Lung (tissue), 16 donors: Measurements from ENCODE around the gene UCP1. TPM values are rescaled to one million over a fixed set of nuclear protein-coding genes. Genes with fewer than 3 reads are reported as not detected.
A peak's percentile ranks its signal among the peaks of the same experiment; 100 is the strongest.

Source experiments
- ATAC-seq: fragments of 200-7000 bp; cut with Tn5 transposase; one replicate; pipeline ENCODE4 v1.9.1; 2020; ENCODE audit warnings: moderate number of reproducible peaks; ENCODE audit not compliant: insufficient read depth, low FRiP score
- DNase-seq, 3 donors: peaks; one replicate each; pipeline ENCODE4 v3.0.0-alpha.2; 2013 to 2017
- H3K27ac ChIP-seq, 2 donors: one replicate each; pipeline ENCODE4 v1.5.1; 2013; ENCODE audit warnings: mild to moderate bottlenecking in 2 of 2, moderate library complexity in 2 of 2, control low read depth in 1 of 2, inconsistent platforms in 1 of 2, low read depth in 1 of 2, low read length in 1 of 2
- H3K27me3 ChIP-seq, 3 donors: one replicate each; pipeline ENCODE4 v1.5.1; 2013; ENCODE audit warnings: low read length in 2 of 3; ENCODE audit not compliant: control insufficient read depth in 3 of 3, insufficient read depth in 3 of 3
- H3K36me3 ChIP-seq, 4 donors: one replicate each; pipeline ENCODE4 v1.5.1; 2013; ENCODE audit warnings: low read length in 4 of 4, mild to moderate bottlenecking in 1 of 4, moderate library complexity in 1 of 4; ENCODE audit not compliant: control insufficient read depth in 4 of 4, insufficient read depth in 4 of 4
- H3K4me1 ChIP-seq, 5 donors: one replicate each; pipeline ENCODE4 v1.5.1; 2013; ENCODE audit warnings: low read length in 5 of 5, mild to moderate bottlenecking in 2 of 5, moderate library complexity in 1 of 5; ENCODE audit not compliant: control insufficient read depth in 5 of 5, insufficient read depth in 5 of 5
- H3K4me3 ChIP-seq: one replicate; pipeline ENCODE4 v1.5.1; 2013; ENCODE audit warnings: mild to moderate bottlenecking, control low read depth, moderate library complexity
- H3K9ac ChIP-seq, 2 donors: one replicate each; pipeline ENCODE4 v1.5.1; 2013; ENCODE audit warnings: low read length in 2 of 2, control low read depth in 1 of 2; ENCODE audit not compliant: insufficient read depth in 1 of 2
- H3K9me3 ChIP-seq, 4 donors: one replicate each; pipeline ENCODE4 v1.5.1; 2013; ENCODE audit warnings: low read length in 3 of 4, mild to moderate bottlenecking in 1 of 4, moderate library complexity in 1 of 4; ENCODE audit not compliant: control insufficient read depth in 4 of 4, insufficient read depth in 3 of 4
- WGBS, 2 donors: extraction: QIAGEN DNeasy Blood & Tissue Kit; methylation state at CpG; one replicate each; pipeline ENCODE4 v1.1.7; 2013; 5-methylcytosine and 5-hydroxymethylcytosine counted together
- long read RNA-seq, 5 donors: transcript quantifications; one replicate each; lab custom pipeline, GENCODE V29; 2026
- polyA plus RNA-seq, 2 donors: library from polyadenylated mRNA; stranded (reverse); fragments of 200-250 nt; gene quantifications; one replicate each; pipeline ENCODE4 v1.2.1, GENCODE V29; 2013
- total RNA-seq, 2 donors: library from RNA; depleted of rRNA in 1 of 2; stranded (reverse); fragments of >200 nt in 1 of 2; gene quantifications; one replicate each; pipeline ENCODE4 v1.2.1, GENCODE V29; 2014 to 2021
- TF ChIP-seq, protein P1 (sequence below): IDR thresholded peaks from 2 replicates; pipeline ENCODE4 v1.5.1; 2012; ENCODE audit warnings: mild to moderate bottlenecking; ENCODE audit errors: control extremely low read depth, extremely low read depth
- donor health status: control.
- donor health status: control.
- donor health status: Bipolar disorder and iron deficiency.
- donor health status: healthy.
- donor health status: DM: yes; HTN: yes; CAD: no.

UCP1 gene, protein sequence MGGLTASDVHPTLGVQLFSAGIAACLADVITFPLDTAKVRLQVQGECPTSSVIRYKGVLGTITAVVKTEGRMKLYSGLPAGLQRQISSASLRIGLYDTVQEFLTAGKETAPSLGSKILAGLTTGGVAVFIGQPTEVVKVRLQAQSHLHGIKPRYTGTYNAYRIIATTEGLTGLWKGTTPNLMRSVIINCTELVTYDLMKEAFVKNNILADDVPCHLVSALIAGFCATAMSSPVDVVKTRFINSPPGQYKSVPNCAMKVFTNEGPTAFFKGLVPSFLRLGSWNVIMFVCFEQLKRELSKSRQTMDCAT
- total RNA-seq (under 1 TPM; 0.34 to 0.40 TPM), polyA plus RNA-seq (under 1 TPM in 1 of 2 donors, not detected in 1; 0.03 TPM)
- long read RNA-seq, donor 1, result 0 reads
- long read RNA-seq, donor 2, result 0 reads
- long read RNA-seq, donor 3, result 0 reads
- long read RNA-seq, donor 4, result 0 reads
- long read RNA-seq, donor 5, result 0 reads

DNA sequence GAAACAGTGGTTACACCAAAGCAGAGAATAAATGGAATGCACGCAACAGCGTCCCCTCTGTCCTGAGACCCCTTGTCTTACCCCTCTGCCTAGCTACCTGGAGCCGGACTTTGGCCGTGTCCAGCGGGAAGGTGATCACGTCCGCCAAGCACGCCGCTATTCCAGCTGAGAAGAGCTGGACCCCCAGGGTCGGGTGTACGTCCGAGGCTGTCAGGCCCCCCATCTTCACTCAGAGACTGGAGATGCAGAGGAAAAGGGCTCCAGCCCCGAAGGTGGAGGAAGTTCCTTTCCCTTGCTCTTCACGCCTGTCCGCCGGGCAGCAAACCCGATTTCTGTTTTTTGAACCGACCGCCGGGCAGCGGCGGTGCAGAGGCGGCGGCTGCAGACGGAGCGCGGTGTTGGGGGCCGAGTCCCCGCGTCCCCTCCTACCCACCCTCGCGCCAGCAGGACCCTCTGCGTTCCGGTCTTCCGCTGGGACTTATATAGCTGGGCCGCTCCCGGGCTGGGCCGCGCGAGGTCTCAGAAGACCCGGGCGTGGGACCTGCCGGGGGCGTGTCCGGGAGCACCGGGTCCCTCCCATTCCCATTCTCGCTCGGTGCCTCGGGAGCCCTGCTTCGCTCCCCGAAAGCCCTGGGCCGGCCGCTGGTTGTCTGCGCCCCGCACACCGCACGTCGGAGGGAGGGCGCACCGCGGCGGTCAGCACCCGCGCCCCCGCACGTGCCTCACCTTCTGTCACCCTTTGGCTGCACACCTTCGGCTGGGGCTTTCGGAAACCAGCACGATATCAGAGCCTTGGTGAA lies at the start of gene UCP1:
TSS of gene UCP1 (minus strand) at position 455 of the 800 bp plus-strand sequence. CDS start at position 223, 232 bp downstream.
- whole genome bisulfite sequencing, 2 donors, result 3% methylated on average over 61 to 69 of the region's 69 CpGs
- peaks cover 5 to 58% (median 56%) of the 10 kb centered on the region in 3 donors for H3K27me3 ChIP-seq
- peaks cover 0 to 14% (median 11%) of the 10 kb centered on the region in 5 donors for H3K4me1 ChIP-seq

DNA sequence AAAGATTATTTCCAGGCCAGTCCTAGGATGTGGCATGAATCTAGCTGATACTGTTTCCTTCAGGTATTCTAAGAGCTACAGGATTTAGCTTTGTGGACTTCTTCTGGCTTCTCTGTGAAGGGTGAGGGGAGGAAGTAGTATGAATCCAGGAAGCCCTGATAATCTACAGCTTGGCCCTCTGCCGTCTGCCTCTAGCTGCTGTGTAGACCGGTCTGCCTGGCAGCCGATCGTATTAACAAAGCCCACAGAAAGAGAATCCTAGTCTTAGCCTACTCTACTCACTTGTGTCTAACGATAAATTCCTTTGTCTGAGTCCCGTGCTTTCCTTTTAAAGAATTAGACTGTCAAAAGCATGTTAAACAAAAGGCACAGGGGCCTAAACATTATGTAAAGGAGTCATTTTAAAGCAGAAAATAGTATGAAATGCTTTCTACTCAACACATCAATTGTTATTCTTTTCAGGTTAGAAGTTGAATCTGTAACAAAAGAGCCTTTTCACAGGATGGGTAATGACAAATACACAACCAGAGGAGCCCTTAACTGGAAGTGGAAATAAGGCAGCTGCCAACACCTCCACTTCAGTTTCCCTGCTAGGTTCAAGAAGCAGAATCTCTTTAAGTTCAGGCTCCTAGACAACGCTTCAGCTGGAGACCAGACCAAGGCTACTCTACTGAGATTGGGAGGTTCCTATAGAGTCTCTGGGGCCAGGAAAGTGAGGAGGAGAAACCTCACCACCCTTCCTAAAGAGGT lies 48.9 kb upstream of the UCP1 start:
- Histone ChIP-seq H3K9me3 (no peaks in the 10 kb centered on the region), H3K27ac (no peak overlapping the region), H3K4me1 (peaks cover 0 to 3% (median 0%) of the 10 kb centered on the region in 5 donors), H3K36me3 (peaks cover 0 to 7% (median 6%) of the 10 kb centered on the region in 4 donors), H3K9ac (no peak overlapping the region), H3K4me3 (no peak overlapping the region), H3K27me3 (no peaks in the 10 kb centered on the region)
- ATAC-seq (no peak), DNase-seq (peak; percentile 15 to 50 (median 21))
- WGBS, 2 donors, result 45 to 47% methylated on average over 7 of the region's 7 CpGs
- TF ChIP-seq, protein P1, sequence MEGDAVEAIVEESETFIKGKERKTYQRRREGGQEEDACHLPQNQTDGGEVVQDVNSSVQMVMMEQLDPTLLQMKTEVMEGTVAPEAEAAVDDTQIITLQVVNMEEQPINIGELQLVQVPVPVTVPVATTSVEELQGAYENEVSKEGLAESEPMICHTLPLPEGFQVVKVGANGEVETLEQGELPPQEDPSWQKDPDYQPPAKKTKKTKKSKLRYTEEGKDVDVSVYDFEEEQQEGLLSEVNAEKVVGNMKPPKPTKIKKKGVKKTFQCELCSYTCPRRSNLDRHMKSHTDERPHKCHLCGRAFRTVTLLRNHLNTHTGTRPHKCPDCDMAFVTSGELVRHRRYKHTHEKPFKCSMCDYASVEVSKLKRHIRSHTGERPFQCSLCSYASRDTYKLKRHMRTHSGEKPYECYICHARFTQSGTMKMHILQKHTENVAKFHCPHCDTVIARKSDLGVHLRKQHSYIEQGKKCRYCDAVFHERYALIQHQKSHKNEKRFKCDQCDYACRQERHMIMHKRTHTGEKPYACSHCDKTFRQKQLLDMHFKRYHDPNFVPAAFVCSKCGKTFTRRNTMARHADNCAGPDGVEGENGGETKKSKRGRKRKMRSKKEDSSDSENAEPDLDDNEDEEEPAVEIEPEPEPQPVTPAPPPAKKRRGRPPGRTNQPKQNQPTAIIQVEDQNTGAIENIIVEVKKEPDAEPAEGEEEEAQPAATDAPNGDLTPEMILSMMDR, result no peak

More for the DNA sequence above, at the start of gene UCP1:
- peak; percentile 68 for ATAC-seq
- Histone ChIP-seq H3K9ac (no peak within 1 kb of the TSS), H3K4me3 (peak within 1 kb of the TSS; percentile 29), H3K9me3 (peaks cover 0 to 9% (median 0%) of the 10 kb centered on the region in 4 donors), H3K36me3 (no peaks in the 10 kb centered on the region), H3K27ac (no peak within 1 kb of the TSS)
- DNase-seq, result peak; percentile 34 to 44 (median 41)
- TF ChIP-seq, protein P1, result no peak

DNA sequence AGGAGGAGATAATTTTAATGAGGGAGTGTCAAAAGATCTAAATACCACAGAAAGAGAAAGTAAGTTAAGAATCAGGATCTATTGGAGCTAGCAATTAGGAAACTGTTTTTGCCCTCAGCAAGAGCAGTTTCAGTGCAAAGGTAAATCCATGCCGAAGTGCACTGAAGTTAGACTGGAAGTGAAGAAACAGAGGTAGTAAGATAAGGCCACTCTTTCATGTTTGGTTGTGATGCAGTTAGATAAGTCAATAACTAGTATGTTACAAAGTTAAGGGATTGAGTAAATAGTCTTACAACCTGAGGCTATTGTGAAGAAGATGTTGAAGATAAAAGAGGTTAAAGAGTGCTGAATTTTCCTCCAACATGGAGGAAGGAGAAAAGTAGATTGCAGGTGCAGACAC lies 46.7 kb upstream of the UCP1 start:
- TF ChIP-seq, protein P1, result no peak
- Histone ChIP-seq H3K4me3 (no peak overlapping the region), H3K27ac (no peak overlapping the region), H3K4me1 (peaks cover 0 to 12% (median 0%) of the 10 kb centered on the region in 5 donors), H3K9ac (no peak overlapping the region), H3K27me3 (no peaks in the 10 kb centered on the region), H3K9me3 (no peaks in the 10 kb centered on the region), H3K36me3 (peaks cover 0 to 2% (median 0%) of the 10 kb centered on the region in 4 donors)
- DNase-seq, result no peak
- ATAC-seq, result no peak
- 80 to 88% methylated on average over 1 of the region's 1 CpG for WGBS, 2 donors
